GM12878 (cell line): Measurements from ENCODE around the gene GSK3A. TPM values are rescaled to one million over a fixed set of nuclear protein-coding genes. Genes with fewer than 3 reads are reported as not detected.

Source experiments
- BACH1 ChIP-seq: fragments of 450-650 bp; IDR thresholded peaks from 2 replicates; pipeline ENCODE4 v1.6.1; 2017; ENCODE audit warnings: mild to moderate bottlenecking, borderline replicate concordance
- CHD1 ChIP-seq: IDR thresholded peaks from 2 replicates; pipeline ENCODE4 v1.6.1; 2012; ENCODE audit warnings: low read depth, low read length, improper control_type of control experiment
- HDAC2 ChIP-seq: fragments of 200-600 bp; sonication (generic); IDR thresholded peaks from 2 replicates; pipeline ENCODE4 v1.6.1; 2017
- HDGF ChIP-seq: fragments of 450-650 bp; IDR thresholded peaks from 2 replicates; pipeline ENCODE4 v1.6.1; 2016; ENCODE audit warnings: antibody characterized with exemption
- KDM1A ChIP-seq: fragments of 200-600 bp; sonication (generic); IDR thresholded peaks from 2 replicates; pipeline ENCODE4 v1.6.1; 2016; ENCODE audit warnings: borderline replicate concordance
- MEF2B ChIP-seq: fragments of 450-650 bp; IDR thresholded peaks from 2 replicates; pipeline ENCODE4 v1.6.1; 2018; ENCODE audit warnings: mild to moderate bottlenecking, moderate library complexity; ENCODE audit not compliant: partially characterized antibody, poor library complexity, severe bottlenecking
- MLLT1 ChIP-seq: fragments of 450-650 bp; IDR thresholded peaks from 2 replicates; pipeline ENCODE4 v1.6.1; 2016; ENCODE audit warnings: mild to moderate bottlenecking
- NR2F1 ChIP-seq: fragments of 450-650 bp; conservative IDR thresholded peaks from 2 replicates; pipeline ENCODE4 v1.6.1; 2017; ENCODE audit warnings: mild to moderate bottlenecking
- PBX3 ChIP-seq: IDR thresholded peaks from 2 replicates; pipeline ENCODE4 v1.6.1; 2011; ENCODE audit warnings: mild to moderate bottlenecking, low read depth, low read length, moderate library complexity; ENCODE audit not compliant: insufficient replicate concordance
- ZNF207 ChIP-seq: fragments of 450-650 bp; IDR thresholded peaks from 2 replicates; pipeline ENCODE4 v1.6.1; 2014; ENCODE audit warnings: antibody characterized with exemption, mild to moderate bottlenecking, borderline replicate concordance
- polyA plus RNA-seq, 11 experiments: library from polyadenylated mRNA; depleted of rRNA in 4 of 11; unstranded in 6 of 11; stranded (reverse) in 5 of 11; fragments of >200 nt; fragmentation: Nextera tagmentation in 4 of 11; fragmentation: Illumina TruSeq in 1 of 11; extraction: Ambion mirVana in 4 of 11; extraction: Trizol in 1 of 11; gene quantifications; 1 replicate in 1 of 11; 2 replicates in 10 of 11; pipeline versions ENCODE4 v1.2.1 to v1.2.3, GENCODE V29; 2011 to 2016; ENCODE audit warnings: inconsistent platforms in 2 of 11, missing spikeins in 2 of 11, low read depth in 1 of 11
- total RNA-seq, 4 experiments: library from RNA; depleted of rRNA in 3 of 4; stranded (reverse); fragments of >200 nt in 3 of 4; fragmentation: Illumina TruSeq in 1 of 4; extraction: Trizol in 1 of 4; gene quantifications; 2 replicates each; pipeline versions ENCODE4 v1.2.1 to v1.2.3, GENCODE V29; 2013 to 2021
- TF ChIP-seq, protein P1 (sequence below): fragments of 450-650 bp; IDR thresholded peaks from 2 replicates; pipeline ENCODE4 v1.6.1; 2016; ENCODE audit warnings: mild to moderate bottlenecking
- TF ChIP-seq, protein P2 (sequence below): fragments of 450-650 bp; IDR thresholded peaks from 2 replicates; pipeline ENCODE4 v1.6.1; 2017; ENCODE audit warnings: mild to moderate bottlenecking, moderate library complexity

The GSK3A gene
- total and polyA plus RNA-seq, 10 of the 15 experiments (the other 5 are each of a cell fraction or from before 2014, with no cell fraction given): 1.00 to 47.9 (median 15.2) TPM

GRCh38 chr19:42284591-42285341 is 42.4 kb upstream of the GSK3A start (continued):
- TF ChIP-seq PBX3: peak; percentile 19
- TF ChIP-seq, protein P1, sequence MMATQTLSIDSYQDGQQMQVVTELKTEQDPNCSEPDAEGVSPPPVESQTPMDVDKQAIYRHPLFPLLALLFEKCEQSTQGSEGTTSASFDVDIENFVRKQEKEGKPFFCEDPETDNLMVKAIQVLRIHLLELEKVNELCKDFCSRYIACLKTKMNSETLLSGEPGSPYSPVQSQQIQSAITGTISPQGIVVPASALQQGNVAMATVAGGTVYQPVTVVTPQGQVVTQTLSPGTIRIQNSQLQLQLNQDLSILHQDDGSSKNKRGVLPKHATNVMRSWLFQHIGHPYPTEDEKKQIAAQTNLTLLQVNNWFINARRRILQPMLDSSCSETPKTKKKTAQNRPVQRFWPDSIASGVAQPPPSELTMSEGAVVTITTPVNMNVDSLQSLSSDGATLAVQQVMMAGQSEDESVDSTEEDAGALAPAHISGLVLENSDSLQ: peak; percentile 75
- TF ChIP-seq ZNF207: no peak
- TF ChIP-seq CHD1: no peak
- TF ChIP-seq MLLT1: 0 out of 2 replicates have a peak, but pooled peaks have one; percentile 52
- TF ChIP-seq KDM1A: no peak
- peak; percentile 93 for TF ChIP-seq HDGF
- no peak for TF ChIP-seq HDAC2
- peak; percentile 29; the same call in 1 of the 2 replicates for TF ChIP-seq NR2F1
- no peak for TF ChIP-seq MEF2B
- TF ChIP-seq BACH1: 0 out of 2 replicates have a peak, but pooled peaks have one; percentile 20
- TF ChIP-seq, protein P2, sequence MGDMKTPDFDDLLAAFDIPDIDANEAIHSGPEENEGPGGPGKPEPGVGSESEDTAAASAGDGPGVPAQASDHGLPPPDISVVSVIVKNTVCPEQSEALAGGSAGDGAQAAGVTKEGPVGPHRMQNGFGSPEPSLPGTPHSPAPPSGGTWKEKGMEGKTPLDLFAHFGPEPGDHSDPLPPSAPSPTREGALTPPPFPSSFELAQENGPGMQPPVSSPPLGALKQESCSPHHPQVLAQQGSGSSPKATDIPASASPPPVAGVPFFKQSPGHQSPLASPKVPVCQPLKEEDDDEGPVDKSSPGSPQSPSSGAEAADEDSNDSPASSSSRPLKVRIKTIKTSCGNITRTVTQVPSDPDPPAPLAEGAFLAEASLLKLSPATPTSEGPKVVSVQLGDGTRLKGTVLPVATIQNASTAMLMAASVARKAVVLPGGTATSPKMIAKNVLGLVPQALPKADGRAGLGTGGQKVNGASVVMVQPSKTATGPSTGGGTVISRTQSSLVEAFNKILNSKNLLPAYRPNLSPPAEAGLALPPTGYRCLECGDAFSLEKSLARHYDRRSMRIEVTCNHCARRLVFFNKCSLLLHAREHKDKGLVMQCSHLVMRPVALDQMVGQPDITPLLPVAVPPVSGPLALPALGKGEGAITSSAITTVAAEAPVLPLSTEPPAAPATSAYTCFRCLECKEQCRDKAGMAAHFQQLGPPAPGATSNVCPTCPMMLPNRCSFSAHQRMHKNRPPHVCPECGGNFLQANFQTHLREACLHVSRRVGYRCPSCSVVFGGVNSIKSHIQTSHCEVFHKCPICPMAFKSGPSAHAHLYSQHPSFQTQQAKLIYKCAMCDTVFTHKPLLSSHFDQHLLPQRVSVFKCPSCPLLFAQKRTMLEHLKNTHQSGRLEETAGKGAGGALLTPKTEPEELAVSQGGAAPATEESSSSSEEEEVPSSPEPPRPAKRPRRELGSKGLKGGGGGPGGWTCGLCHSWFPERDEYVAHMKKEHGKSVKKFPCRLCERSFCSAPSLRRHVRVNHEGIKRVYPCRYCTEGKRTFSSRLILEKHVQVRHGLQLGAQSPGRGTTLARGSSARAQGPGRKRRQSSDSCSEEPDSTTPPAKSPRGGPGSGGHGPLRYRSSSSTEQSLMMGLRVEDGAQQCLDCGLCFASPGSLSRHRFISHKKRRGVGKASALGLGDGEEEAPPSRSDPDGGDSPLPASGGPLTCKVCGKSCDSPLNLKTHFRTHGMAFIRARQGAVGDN: no peak
